Activated CD8-positive, alpha-beta memory T cell treated with anti-CD3 and anti-CD28 coated beads, Interleukin-2, amount 50 U/mL, for 1 hour (primary cell): ENCODE measurements around the gene REP15.
A peak's percentile ranks its signal among the peaks of the same experiment; 100 is the strongest.
"Not testable (repeated sequence)": the region's sequence is repeated elsewhere in the genome, so short reads cannot be mapped to it uniquely, and the experiment has no call there.

Experiments
- DNase-seq: peaks from one replicate; pipeline ENCODE4 v3.0.0-alpha.2; 2020; ENCODE audit errors: extremely low read depth

Gene REP15

GRCh38 chr12:27696864-27697564 lies 767 bp downstream of the REP15 start:
- DNase-seq: no peak

GRCh38 chr12:27703720-27704452 lies 7.6 kb downstream of the REP15 start:
- DNase-seq: no peak

- DNase-seq: no peak
These were observed 9.0 kb downstream of the REP15 start for GRCh38 chr12:27705263-27705662.

GRCh38 chr12:27707216-27707615 lies 11.0 kb downstream of the REP15 start:
- DNase-seq: no peak

GRCh38 chr12:27709212-27709931 lies 13.1 kb downstream of the REP15 start:
- DNase-seq: no peak

- no peak for DNase-seq
These were observed 13.8 kb downstream of the REP15 start for GRCh38 chr12:27709932-27710591.

GRCh38 chr12:27710592-27711316 lies 14.5 kb downstream of the REP15 start, which contains the start of gene MRPS35:
TSS of gene MRPS35 (plus strand) at chr12:27710832. CDS start at chr12:27710844, 12 bp downstream.
- DNase-seq: peak; percentile 72

- no peak for DNase-seq
These were observed 15.1 kb downstream of the REP15 start for GRCh38 chr12:27711317-27711682.

- DNase-seq: no peak
These were observed 15.7 kb downstream of the REP15 start for GRCh38 chr12:27711967-27712366.

GRCh38 chr12:27723212-27723611 lies 27.0 kb downstream of the REP15 start:
- DNase-seq: no peak

- no peak for DNase-seq
These were observed 33.9 kb downstream of the REP15 start for GRCh38 chr12:27730097-27730588.

GRCh38 chr12:27732281-27732680 lies 36.0 kb downstream of the REP15 start:
- DNase-seq: no peak

- DNase-seq: no peak
These were observed 36.9 kb downstream of the REP15 start for GRCh38 chr12:27733052-27733656.

GRCh38 chr12:27733791-27734190 lies 37.5 kb downstream of the REP15 start:
- no peak for DNase-seq

- DNase-seq: not testable (repeated sequence)
These were observed 38.1 kb downstream of the REP15 start for GRCh38 chr12:27734321-27734720.

GRCh38 chr12:27743601-27744000 lies 47.4 kb downstream of the REP15 start:
- DNase-seq: no peak

- DNase-seq: not testable (repeated sequence)
These were observed 49.5 kb downstream of the REP15 start for GRCh38 chr12:27745734-27746133.
